GM12891 (cell line): ENCODE results near the gene HOXC12.

ENCODE experiments used
- PAX5 ChIP-seq: IDR thresholded peaks from 2 replicates; pipeline ENCODE4 v1.6.1; 2011; ENCODE audit warnings: low read length, moderate library complexity, mild to moderate bottlenecking; ENCODE audit not compliant: insufficient read depth, severe bottlenecking
- POLR2A ChIP-seq: IDR thresholded peaks from 2 replicates; pipeline ENCODE4 v1.6.1; 2011; ENCODE audit warnings: low read depth, low read length, control low read depth
- POLR2AphosphoS5 ChIP-seq: IDR thresholded peaks from 2 replicates; pipeline ENCODE4 v1.6.1; 2011; ENCODE audit warnings: low read depth, low read length, control low read depth
- SPI1 ChIP-seq: IDR thresholded peaks from 2 replicates; pipeline ENCODE4 v1.6.1; 2011; ENCODE audit warnings: low read depth, low read length, control low read depth
- TAF1 ChIP-seq: IDR thresholded peaks from 2 replicates; pipeline ENCODE4 v1.6.1; 2011; ENCODE audit warnings: low read depth, low read length, control low read depth

- no peak for TF ChIP-seq POLR2A
- no peak for TF ChIP-seq POLR2AphosphoS5
- no peak for TF ChIP-seq SPI1
- no peak for TF ChIP-seq PAX5
- TF ChIP-seq TAF1, result no peak
Measured at GRCh38 chr12:53983568-53983949, 28.9 kb downstream of the HOXC12 start.
